ENCODE measurements around the gene TMA7.

DNA sequence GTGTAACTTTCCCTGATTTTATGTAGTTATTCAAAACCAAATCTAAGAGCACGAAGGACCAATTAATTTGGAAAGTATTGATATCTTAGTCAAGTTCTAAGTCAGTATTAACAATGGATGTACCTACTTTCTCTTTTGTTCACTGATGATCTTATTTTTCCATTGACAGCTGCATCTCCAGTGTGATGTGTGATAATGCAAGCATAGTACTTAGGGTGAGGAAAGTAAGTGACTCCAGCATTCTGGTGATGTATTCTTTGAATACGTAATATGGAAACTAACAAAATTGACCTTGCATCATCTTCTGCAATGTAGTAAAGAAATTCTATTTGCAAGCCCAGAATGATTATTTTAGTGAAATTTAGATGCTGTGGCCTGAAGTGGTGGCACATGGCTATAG lies 45.7 kb upstream of the TMA7 start:
- TF ChIP-seq, protein P1, sequence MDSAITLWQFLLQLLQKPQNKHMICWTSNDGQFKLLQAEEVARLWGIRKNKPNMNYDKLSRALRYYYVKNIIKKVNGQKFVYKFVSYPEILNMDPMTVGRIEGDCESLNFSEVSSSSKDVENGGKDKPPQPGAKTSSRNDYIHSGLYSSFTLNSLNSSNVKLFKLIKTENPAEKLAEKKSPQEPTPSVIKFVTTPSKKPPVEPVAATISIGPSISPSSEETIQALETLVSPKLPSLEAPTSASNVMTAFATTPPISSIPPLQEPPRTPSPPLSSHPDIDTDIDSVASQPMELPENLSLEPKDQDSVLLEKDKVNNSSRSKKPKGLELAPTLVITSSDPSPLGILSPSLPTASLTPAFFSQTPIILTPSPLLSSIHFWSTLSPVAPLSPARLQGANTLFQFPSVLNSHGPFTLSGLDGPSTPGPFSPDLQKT (IDR thresholded peaks at IDR 0.05; ENCODE audit: borderline replicate concordance, low read depth, low read length): no peak
- TF ChIP-seq CTCF (tag by site-specific recombination; IDR thresholded peaks at IDR 0.05) (no peak), ZNF530 (tag by site-specific recombination; IDR thresholded peaks at IDR 0.05; ENCODE audit: low read depth) (no peak), ZFP37 (tag by site-specific recombination; IDR thresholded peaks at IDR 0.05) (no peak), ZFP41 (tag by site-specific recombination; IDR thresholded peaks at IDR 0.05; ENCODE audit: borderline replicate concordance) (no peak), YY1 (tag by site-specific recombination; IDR thresholded peaks at IDR 0.05) (no peak), TCF7L2 (IDR thresholded peaks at IDR 0.05; ENCODE audit: borderline replicate concordance, low read depth, low read length) (no peak), REST (tag by site-specific recombination; IDR thresholded peaks at IDR 0.05) (no peak), ZNF174 (tag by site-specific recombination; IDR thresholded peaks at IDR 0.05) (no peak), ZNF776 (tag by site-specific recombination; IDR thresholded peaks at IDR 0.05; ENCODE audit: borderline replicate concordance) (no peak)
- TF ChIP-seq, protein P2, sequence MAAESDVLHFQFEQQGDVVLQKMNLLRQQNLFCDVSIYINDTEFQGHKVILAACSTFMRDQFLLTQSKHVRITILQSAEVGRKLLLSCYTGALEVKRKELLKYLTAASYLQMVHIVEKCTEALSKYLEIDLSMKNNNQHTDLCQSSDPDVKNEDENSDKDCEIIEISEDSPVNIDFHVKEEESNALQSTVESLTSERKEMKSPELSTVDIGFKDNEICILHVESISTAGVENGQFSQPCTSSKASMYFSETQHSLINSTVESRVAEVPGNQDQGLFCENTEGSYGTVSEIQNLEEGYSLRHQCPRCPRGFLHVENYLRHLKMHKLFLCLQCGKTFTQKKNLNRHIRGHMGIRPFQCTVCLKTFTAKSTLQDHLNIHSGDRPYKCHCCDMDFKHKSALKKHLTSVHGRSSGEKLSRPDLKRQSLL (tag by site-specific recombination; IDR thresholded peaks at IDR 0.05): no peak
